Heart right ventricle (tissue), 16 donors: Measurements from ENCODE around the gene SMPDL3A. TPM values are rescaled to one million over a fixed set of nuclear protein-coding genes. Genes with fewer than 3 reads are reported as not detected.

Source experiments
- ATAC-seq, 8 donors: fragments of 200-7000 bp; cut with Tn5 transposase; one replicate each; pipeline ENCODE4 v1.9.1; 2020; ENCODE audit warnings: mild to moderate bottlenecking in 8 of 8, moderate library complexity in 8 of 8, moderate number of reproducible peaks in 1 of 8
- DNase-seq, 2 donors: peaks; one replicate each; pipeline ENCODE4 v3.0.0-alpha.2; 2020
- H3K27ac ChIP-seq, 10 donors: fragments of 200-600 bp; sonication (generic) in 2 of 10; one replicate each; pipeline versions ENCODE4 v1.5.0 to v1.8.0; 2020 to 2022; ENCODE audit warnings: mild to moderate bottlenecking in 3 of 10
- H3K27me3 ChIP-seq, 7 donors: fragments of 200-600 bp; one replicate each; pipeline ENCODE4 v1.8.0; 2021 to 2022; ENCODE audit warnings: mild to moderate bottlenecking in 2 of 7
- H3K36me3 ChIP-seq, 9 donors: fragments of 200-600 bp; sonication (generic) in 1 of 9; one replicate each; pipeline versions ENCODE4 v1.5.0 to v1.8.0; 2020 to 2022; ENCODE audit warnings: mild to moderate bottlenecking in 2 of 9
- H3K4me1 ChIP-seq, 9 donors: fragments of 200-600 bp; sonication (generic) in 1 of 9; one replicate each; pipeline versions ENCODE4 v1.5.0 to v1.8.0; 2020 to 2022; ENCODE audit warnings: mild to moderate bottlenecking in 4 of 9
- H3K4me3 ChIP-seq, 10 donors: fragments of 200-600 bp; sonication (generic) in 2 of 10; one replicate each; pipeline versions ENCODE4 v1.5.0 to v1.8.0; 2020 to 2022; ENCODE audit warnings: mild to moderate bottlenecking in 7 of 10, moderate library complexity in 2 of 10
- H3K9me3 ChIP-seq, 11 donors: fragments of 200-600 bp in 10 of 11; sonication (generic) in 2 of 11; one replicate each; pipeline versions ENCODE4 v1.5.0 to v1.8.0; 2013 to 2022; ENCODE audit warnings: mild to moderate bottlenecking in 2 of 11, control low read depth in 1 of 11, moderate library complexity in 1 of 11
- CTCF ChIP-seq, 9 donors: fragments of 200-600 bp; sonication (generic) in 2 of 9; IDR thresholded peaks; one replicate each; pipeline versions ENCODE4 v1.5.0 to v1.8.0; 2021 to 2022; ENCODE audit warnings: antibody characterized with exemption in 9 of 9, mild to moderate bottlenecking in 5 of 9, moderate library complexity in 1 of 9
- WGBS, 2 donors: extraction: QIAGEN DNeasy Blood & Tissue Kit; methylation state at CpG; one replicate each; pipeline ENCODE4 v1.1.7; 2013; ENCODE audit warnings: inconsistent platforms in 1 of 2; 5-methylcytosine and 5-hydroxymethylcytosine counted together
- intact Hi-C, 10 donors: fragments of 100-400 bp; cut with DNase I; formaldehyde crosslinking; loops; one replicate each; pipeline versions ENCODE4 v1.11.1 to v1.14.2; 2022
- polyA plus RNA-seq, 2 donors: library from polyadenylated mRNA; stranded (reverse); fragments of 200-250 nt; gene quantifications; one replicate each; pipeline ENCODE4 v1.2.3, GENCODE V29; 2013
- total RNA-seq, 10 donors: library from RNA; stranded (reverse); fragmentation: NEBNext Ultra II Directional in 3 of 10; extraction: Animal tissue kit (Norgen Biotek cat#: 25700) in 3 of 10; gene quantifications; one replicate each; pipeline versions ENCODE4 v1.2.1 to v1.2.4, GENCODE V29; 2021 to 2023
- donor health status: Arrhythmogenic right ventricular cardiomyopathy.
- donor health status: ischemic (EF 13 %, LVEDD 7.1; RV severe dilation, severe dysfunction).
- donor health status: healthy with polysubstance abuse.
- donor health status: DM: no; HTN: yes; CAD: no.
- donor health status: DM: no; HTN: no; CAD: no.
- donor health status: ischemic (EF 25% LVEDD 6.9; RV normal size, moderate dysfunction).
- donor health status: ischemic (EF 25% LVEDD 5.7; RV mildly dilated, moderate dysfunction).
- donor health status: healthy.
- donor health status: DM: yes; HTN: yes; CAD: no.
- donor health status: Ischemic cardiomyopathy.
- donor health status: ischemic (EF 35%, LVEDD 5.7; RV mildly dilated, moderate dysfunction).
- donor health status: nonischemic (EF 11% LVEDD 7.7; RV severe dilation, severe dysfunction).
- donor health status: DM: yes; HTN: yes; CAD: no.
- donor health status: PGD.
- donor health status: ischemic (EF 29% LVEDD 5.4; RV normal size, mild dysfunction).
- donor health status: nonischemic (EF 23%, LVEDD 6.1; RV moderate dilation, normal function).

Gene SMPDL3A
- total and polyA plus RNA-seq, 12 donors, result 2.5 to 6.7 (median 3.9) TPM

GRCh38 chr6:122838060-122838780 lies 49.2 kb downstream of the SMPDL3A start:
- no peak overlapping the region for H3K4me3 ChIP-seq

GRCh38 chr6:122839472-122839871 lies 50.4 kb downstream of the SMPDL3A start:
- peak in 1 of 2 donors; percentile 42 for DNase-seq
- 2 to 3% methylated on average over 1 of the region's 1 CpG for WGBS, 2 donors

More at GRCh38 chr6:122838060-122838780, 49.2 kb downstream of the SMPDL3A start:
- intact Hi-C loops, result loop anchor here in 7 of 10 donors (2.0 to 5.0 kb wide), 3 partner anchors 91 to 107 kb away; no protein-coding TSS in a partner anchor
- no peaks in the 10 kb centered on the region for H3K9me3 ChIP-seq
- 82 to 89% methylated on average over 3 of the region's 3 CpGs for WGBS, 2 donors
- DNase-seq, result no peak
- no peak overlapping the region for H3K27ac ChIP-seq
- H3K27me3 ChIP-seq, result peaks cover 0 to 46% (median 19%) of the 10 kb centered on the region in 7 donors
- no peak for ATAC-seq
- peak in 7 of 9 donors; percentile 15 to 49 (median 45) for TF ChIP-seq CTCF (IDR thresholded peaks at IDR 0.05)
- no peaks in the 10 kb centered on the region for H3K36me3 ChIP-seq
- no peaks in the 10 kb centered on the region for H3K4me1 ChIP-seq

GRCh38 chr6:122839906-122840305 lies 50.8 kb downstream of the SMPDL3A start:
- Histone ChIP-seq H3K4me3 (no peak overlapping the region), H3K36me3 (no peaks in the 10 kb centered on the region), H3K27me3 (peaks cover 0 to 36% (median 14%) of the 10 kb centered on the region in 7 donors), H3K27ac (no peak overlapping the region), H3K4me1 (no peaks in the 10 kb centered on the region), H3K9me3 (no peaks in the 10 kb centered on the region)
- intact Hi-C loops, result loop anchor here in 9 of 10 donors (1.0 to 5.0 kb wide), 4 partner anchors 93 to 110 kb away; no protein-coding TSS in a partner anchor
- 66 to 68% methylated on average over 6 to 8 of the region's 8 CpGs for WGBS, 2 donors
- DNase-seq, result no peak
- no peak for ATAC-seq
- TF ChIP-seq CTCF (IDR thresholded peaks at IDR 0.05), result no peak

More at GRCh38 chr6:122839472-122839871, 50.4 kb downstream of the SMPDL3A start:
- Histone ChIP-seq H3K4me1 (no peaks in the 10 kb centered on the region), H3K27me3 (peaks cover 0 to 36% (median 14%) of the 10 kb centered on the region in 7 donors), H3K9me3 (no peaks in the 10 kb centered on the region), H3K4me3 (no peak overlapping the region), H3K27ac (no peak overlapping the region), H3K36me3 (no peaks in the 10 kb centered on the region)
- intact Hi-C loops, result loop anchor here in 9 of 10 donors (1.0 to 5.0 kb wide), 4 partner anchors 92 to 109 kb away; no protein-coding TSS in a partner anchor
- peak; percentile 44 to 70 (median 66) for TF ChIP-seq CTCF (IDR thresholded peaks at IDR 0.05)
- ATAC-seq, result peak in 3 of 8 donors; percentile 56 to 72 (median 61)

GRCh38 chr6:122845464-122845863 lies 56.4 kb downstream of the SMPDL3A start:
- Histone ChIP-seq H3K27me3 (no peaks in the 10 kb centered on the region), H3K4me1 (no peaks in the 10 kb centered on the region), H3K4me3 (no peak overlapping the region), H3K36me3 (no peaks in the 10 kb centered on the region), H3K27ac (no peak overlapping the region), H3K9me3 (no peaks in the 10 kb centered on the region)
- intact Hi-C loops, result no loop called here
- 92 to 96% methylated on average over 8 to 9 of the region's 9 CpGs for WGBS, 2 donors
- no peak for TF ChIP-seq CTCF (IDR thresholded peaks at IDR 0.05)
- DNase-seq (no peak), ATAC-seq (no peak)
